GM21723 (cell line): ENCODE results near the gene IPMK.
"Not testable (repeated sequence)": the region's sequence is repeated elsewhere in the genome, so short reads cannot be mapped to it uniquely, and the experiment has no call there.

Experiments
- ATAC-seq: cut with Tn5 transposase; IDR thresholded peaks from one replicate; pipeline ENCODE4 v1.9.1; 2021; ENCODE audit warnings: mild to moderate bottlenecking, moderate library complexity; ENCODE audit not compliant: unreplicated experiment

IPMK gene

DNA sequence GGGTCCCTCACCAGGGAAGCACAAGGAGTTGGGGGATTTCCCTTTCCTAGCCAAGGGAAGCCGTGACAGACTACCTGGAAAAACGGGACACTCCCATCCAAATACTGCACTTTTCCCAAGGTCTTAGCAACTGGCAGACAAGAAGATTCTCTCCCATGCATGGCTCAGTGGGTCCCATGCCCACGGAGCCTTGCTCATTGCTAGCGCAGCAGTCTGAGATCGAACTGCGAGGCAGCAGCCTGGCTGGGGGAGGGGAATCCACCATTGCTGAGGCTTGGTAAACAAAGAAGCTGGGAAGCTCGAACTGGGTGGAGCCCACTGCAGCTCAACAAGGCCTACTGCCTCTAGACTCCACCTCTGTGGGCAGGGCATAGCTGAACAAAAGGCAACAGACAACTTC, 37.8 kb downstream of the IPMK start:
- not testable (repeated sequence) for ATAC-seq

GRCh38 chr10:58225654-58226053, 42.0 kb downstream of the IPMK start:
- ATAC-seq: no peak

- ATAC-seq: no peak
These were observed 46.8 kb downstream of the IPMK start for GRCh38 chr10:58220769-58221451.

DNA sequence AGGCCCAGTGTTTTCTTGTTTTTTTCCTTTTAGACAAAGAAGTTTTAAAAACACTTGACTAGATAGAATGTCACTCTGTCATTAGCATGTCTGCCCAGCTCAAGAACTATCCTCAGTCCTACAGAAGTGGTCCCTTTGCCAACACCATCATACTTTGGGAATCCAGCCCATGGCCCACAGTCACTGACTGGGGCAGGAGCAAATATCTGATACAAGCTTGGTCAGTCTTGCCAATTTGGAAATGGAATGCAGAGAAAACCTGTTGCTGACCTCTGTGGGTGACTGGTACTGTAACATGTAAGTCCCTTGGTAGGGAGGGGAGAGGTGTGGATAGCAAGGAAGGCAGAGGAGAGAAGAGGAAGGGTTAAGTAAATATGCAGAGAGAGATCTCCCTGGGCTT, 47.8 kb downstream of the IPMK start:
- ATAC-seq: no peak

DNA sequence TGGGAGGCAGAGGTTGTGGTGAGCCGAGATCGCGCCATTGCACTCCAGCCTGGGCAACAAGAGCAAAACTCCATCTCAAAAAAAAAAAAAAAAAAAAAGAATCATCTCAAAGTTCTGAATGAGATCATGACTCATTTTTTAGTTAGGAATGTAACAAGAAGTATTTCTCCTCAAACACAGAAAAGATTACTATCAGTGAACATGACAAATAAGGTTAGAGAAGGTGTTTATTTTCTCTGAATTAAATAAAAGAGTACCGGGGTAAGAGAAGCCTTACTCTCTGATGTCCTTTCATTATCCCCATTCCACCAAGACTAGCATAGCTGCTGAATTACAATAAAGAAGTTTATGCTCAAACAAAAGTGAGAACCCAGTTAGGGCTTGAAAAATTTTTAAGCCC, 50.1 kb downstream of the IPMK start:
- ATAC-seq: no peak

GRCh38 chr10:58212622-58213021, 55.1 kb downstream of the IPMK start:
- ATAC-seq: no peak

DNA sequence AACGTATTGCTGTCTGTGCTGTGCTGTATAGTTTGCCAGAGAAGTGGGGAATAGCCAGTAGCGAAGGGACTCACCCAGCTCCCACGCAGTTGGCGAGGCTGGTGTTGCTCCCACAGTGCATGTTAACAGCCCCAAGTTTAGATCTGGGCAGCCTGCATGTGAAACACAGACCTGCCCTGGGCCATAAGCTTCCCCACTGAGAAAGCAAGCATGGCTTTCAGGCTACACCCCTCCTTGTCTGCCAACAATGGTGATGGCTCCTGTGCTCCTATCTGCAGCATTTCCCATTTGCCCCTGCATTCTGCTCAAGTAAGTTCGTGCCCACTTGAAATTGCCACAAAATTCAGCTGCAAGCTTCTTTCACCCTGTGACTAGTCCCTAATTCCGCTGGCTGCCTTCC, 57.5 kb downstream of the IPMK start:
- ATAC-seq: no peak

- no peak for ATAC-seq
These were observed 58.0 kb downstream of the IPMK start for GRCh38 chr10:58209669-58210068.

- no peak for ATAC-seq
These were observed 61.4 kb downstream of the IPMK start for GRCh38 chr10:58206251-58206650.

- peak; percentile 62 for ATAC-seq
These were observed 66.0 kb downstream of the IPMK start for GRCh38 chr10:58201704-58202103.

DNA sequence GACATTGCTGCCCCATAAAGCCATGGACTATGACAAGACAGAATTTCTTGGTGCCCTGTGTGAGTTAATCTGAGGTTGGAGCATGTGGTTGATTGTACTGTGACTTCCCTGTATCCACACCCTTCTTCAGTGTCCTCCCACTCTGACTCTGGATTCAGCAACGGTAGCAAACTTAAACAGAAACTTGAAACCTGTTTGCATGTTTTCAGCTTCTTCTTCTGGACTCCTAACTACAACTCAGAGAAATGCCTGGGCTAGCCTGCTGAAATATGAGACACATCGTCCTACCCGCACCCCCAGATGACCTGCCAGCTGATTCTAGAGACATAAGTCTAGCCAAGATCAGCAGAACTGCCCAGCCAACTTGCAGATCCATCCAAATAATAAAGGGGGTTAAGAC, 78.4 kb downstream of the IPMK start:
- ATAC-seq: no peak

- ATAC-seq: no peak
These were observed 83.5 kb downstream of the IPMK start for GRCh38 chr10:58184120-58184670.

DNA sequence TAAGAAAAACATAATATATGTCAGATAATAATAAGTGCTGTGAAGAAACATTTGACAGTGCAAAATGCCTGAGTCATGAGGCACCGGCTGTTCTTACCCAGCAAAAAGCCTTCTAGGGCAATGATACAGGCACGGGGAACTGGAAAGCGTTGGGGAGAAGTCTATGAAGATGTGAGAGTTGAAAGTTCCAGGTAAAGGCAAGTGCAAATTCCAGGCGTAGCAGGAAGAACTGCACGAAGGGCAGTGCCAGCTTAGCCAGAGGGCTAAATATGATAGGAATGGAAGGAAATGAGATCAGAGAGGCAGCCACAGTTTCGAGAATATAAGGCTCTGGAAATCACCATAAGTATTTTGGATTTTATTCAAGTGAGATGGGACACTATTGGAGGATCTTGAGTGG, 87.0 kb downstream of the IPMK start:
- ATAC-seq: no peak

- no peak for ATAC-seq
These were observed 88.5 kb downstream of the IPMK start for GRCh38 chr10:58179238-58179637.

- ATAC-seq: no peak
These were observed 88.9 kb downstream of the IPMK start for GRCh38 chr10:58178811-58179210.

- ATAC-seq: peak; percentile 52
These were observed 90.2 kb downstream of the IPMK start for GRCh38 chr10:58177362-58177947.

DNA sequence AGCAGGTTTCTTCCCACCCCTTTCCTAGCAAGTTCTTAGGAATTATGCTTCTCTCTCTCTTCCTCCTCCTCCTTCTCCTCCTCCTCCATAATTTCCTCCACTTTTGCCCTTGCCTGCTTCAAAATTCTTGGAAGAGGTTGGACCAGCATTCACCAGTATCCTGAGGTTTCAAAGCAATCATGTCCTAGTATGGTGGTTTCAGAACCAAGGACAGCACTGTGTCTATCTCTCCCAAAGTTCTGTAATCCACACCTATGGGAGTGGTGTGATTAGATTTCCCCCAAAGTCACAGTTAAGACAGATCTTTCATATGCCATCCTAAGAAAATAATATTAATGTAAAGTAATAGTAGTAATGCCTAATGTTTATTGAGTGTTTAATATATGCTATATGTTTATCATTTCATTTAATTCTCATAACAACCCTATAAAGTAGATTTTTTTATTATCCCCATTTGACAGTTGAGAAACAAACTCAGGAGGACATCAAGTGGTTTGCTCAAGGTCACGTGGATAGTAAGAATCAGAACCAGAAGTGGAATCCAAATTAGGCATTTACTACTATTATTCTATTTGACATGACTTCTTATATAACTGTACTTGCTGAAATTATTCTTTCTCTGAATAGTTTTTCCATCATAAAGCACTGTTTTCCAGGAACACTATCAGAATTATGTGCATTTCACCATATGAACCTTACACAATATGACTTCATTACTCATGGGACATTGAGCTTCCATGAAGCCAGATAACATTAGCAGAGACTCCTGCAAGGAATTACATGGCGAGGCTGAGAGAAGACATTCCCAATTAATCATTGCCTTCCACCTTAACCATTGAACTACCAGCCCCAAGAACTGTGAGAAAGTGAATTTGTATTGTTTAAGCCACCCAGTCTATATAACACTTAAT, 91.4 kb downstream of the IPMK start:
- ATAC-seq: no peak

- no peak for ATAC-seq
These were observed 92.9 kb downstream of the IPMK start for GRCh38 chr10:58174831-58175230.

GRCh38 chr10:58173391-58173790, 94.3 kb downstream of the IPMK start:
- ATAC-seq: no peak

DNA sequence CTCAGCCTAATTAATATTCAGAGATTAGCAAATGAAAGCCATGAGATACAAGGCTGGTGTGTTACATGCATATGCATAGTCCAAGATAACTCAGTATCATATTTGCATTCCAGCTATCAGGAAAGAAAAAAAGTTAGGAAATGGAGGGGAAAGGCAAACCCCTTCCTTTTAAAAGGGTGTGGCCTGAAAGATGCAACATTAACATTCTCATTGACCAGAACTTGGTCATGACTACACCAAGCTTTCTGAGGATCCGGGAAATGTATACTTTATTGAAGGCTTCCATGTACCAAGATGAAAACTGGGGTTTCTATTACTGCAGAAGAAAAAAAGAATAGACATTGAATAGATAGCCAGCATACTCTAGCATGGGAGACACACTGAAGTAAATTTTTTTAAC, 96.5 kb downstream of the IPMK start:
- ATAC-seq: no peak

GRCh38 chr10:58164517-58164916, 103.2 kb downstream of the IPMK start:
- ATAC-seq: no peak

DNA sequence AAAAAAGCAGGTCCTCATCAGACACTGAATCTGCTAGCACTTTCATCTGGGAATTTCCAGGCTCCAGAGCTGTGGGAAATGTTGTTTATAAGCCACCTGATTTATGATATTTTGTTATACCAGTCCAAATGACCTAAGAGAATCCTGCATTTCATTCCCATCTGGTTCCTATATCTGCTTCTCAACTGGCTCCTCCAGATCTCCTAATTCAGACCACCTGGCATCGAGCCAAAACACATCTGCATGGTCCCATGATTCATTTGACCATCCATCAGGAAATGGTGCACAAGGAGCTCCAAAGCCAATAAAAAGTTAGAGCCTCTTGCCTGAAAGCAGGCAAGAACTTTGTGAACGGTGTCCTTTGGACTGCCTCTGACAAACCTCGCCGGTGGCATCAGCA, 108.9 kb downstream of the IPMK start:
- no peak for ATAC-seq
